Measurements from ENCODE around the gene SLC25A21.
"Not testable (repeated sequence)": the region's sequence is repeated elsewhere in the genome, so short reads cannot be mapped to it uniquely, and the experiment has no call there.

The SLC25A21 gene

GRCh38 chr14:37181441-37181840 is 9.0 kb upstream of the SLC25A21 start:
- no peak for DNase-seq (ENCODE audit: low read depth)
- no peak overlapping the region for H3K4me3 ChIP-seq (ENCODE audit: low read depth, low read length)
- no peak for TF ChIP-seq CTCF (IDR thresholded peaks at IDR 0.05; ENCODE audit: low read depth, low read length, missing control alignments)

GRCh38 chr14:37180886-37181285 is 8.5 kb upstream of the SLC25A21 start:
- not testable (repeated sequence) for DNase-seq (ENCODE audit: low read depth); H3K4me3 ChIP-seq (ENCODE audit: low read depth, low read length)

GRCh38 chr14:37179896-37180502 is 7.6 kb upstream of the SLC25A21 start:
- no peak for DNase-seq (ENCODE audit: low read depth)
- H3K4me3 ChIP-seq (ENCODE audit: low read depth, low read length) = no peak overlapping the region
- TF ChIP-seq CTCF (IDR thresholded peaks at IDR 0.05; ENCODE audit: low read depth, low read length, missing control alignments) = no peak

GRCh38 chr14:37172936-37173614 is 669 bp upstream of the SLC25A21 start:
- H3K4me3 ChIP-seq (ENCODE audit: low read depth, low read length) = no peak overlapping the region
- no peak for DNase-seq (ENCODE audit: low read depth)
- TF ChIP-seq CTCF (IDR thresholded peaks at IDR 0.05; ENCODE audit: low read depth, low read length, missing control alignments) = no peak

GRCh38 chr14:37171678-37172023 is 755 bp downstream of the SLC25A21 start:
- no peak for DNase-seq (ENCODE audit: low read depth)

GRCh38 chr14:37170993-37171392 is 1.4 kb downstream of the SLC25A21 start:
- TF ChIP-seq CTCF (IDR thresholded peaks at IDR 0.05; ENCODE audit: low read depth, low read length, missing control alignments) = no peak
- DNase-seq (ENCODE audit: low read depth) = no peak
- H3K4me3 ChIP-seq (ENCODE audit: low read depth, low read length) = no peak overlapping the region

More at GRCh38 chr14:37171678-37172023, 755 bp downstream of the SLC25A21 start:
- no peak overlapping the region for H3K4me3 ChIP-seq (ENCODE audit: low read depth, low read length)
- no peak for TF ChIP-seq CTCF (IDR thresholded peaks at IDR 0.05; ENCODE audit: low read depth, low read length, missing control alignments)

GRCh38 chr14:37170237-37170636 is 2.2 kb downstream of the SLC25A21 start:
- H3K4me3 ChIP-seq (ENCODE audit: low read depth, low read length) = no peak overlapping the region
- no peak for DNase-seq (ENCODE audit: low read depth)
- no peak for TF ChIP-seq CTCF (IDR thresholded peaks at IDR 0.05; ENCODE audit: low read depth, low read length, missing control alignments)

Measured in GM12864 (cell line).